ENCODE measurements around the gene POLL.
"Not testable (repeated sequence)": the region's sequence is repeated elsewhere in the genome, so short reads cannot be mapped to it uniquely, and the experiment has no call there.

POLL gene

DNA sequence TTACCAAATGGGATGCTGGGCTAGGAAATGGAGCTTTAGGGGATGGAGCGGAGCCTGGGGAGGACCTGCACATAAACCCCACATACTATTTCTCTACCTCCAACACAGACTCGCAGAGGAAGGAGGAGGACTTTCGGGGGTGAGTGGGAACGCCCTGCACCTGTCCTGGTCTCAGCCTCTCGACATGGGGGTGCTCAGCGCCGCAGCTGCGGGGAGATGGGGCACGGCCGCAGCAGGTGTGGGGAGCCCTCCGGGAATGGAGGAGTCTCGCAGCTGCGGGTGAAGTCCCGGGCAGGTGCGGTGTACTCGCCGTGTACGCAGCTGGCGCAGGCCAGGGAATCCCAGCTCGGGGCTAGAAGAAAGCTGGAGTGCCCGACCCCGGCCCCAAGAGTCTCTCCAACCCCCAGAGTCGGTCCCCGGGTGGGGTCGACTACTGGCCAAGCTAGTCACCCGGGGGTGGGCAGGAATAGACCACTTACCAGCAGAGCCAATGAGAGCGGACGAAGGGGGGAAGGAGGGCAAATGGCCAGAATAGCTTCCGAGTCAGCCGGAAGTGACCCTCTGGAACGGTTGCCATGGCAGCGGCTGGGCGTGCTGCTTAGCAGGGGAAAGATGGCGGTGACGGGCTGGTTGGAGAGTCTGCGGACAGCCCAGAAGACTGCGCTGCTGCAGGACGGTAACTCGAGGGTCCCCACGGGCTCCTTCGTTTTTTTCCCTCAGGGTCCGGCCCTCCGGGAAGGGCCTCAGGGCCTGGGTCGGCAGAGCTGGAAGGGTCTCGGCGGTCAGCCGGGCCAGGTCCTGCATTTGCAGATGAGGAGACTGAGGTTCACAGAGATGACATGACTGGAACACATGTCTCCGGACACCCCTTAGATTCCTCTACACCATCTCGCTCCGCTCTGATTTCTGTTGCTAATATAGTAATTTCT is at the start of gene POLL, which contains the start of gene DPCD:
Gene POLL, minus strand, starts transcription at position 533 of the 929 bp plus-strand sequence. CDS start 897 bp downstream, outside the sequence.
Gene DPCD, plus strand, starts transcription at position 597 of the 929 bp plus-strand sequence. Its CDS starts 16 bp downstream, at position 613.
- DNase-seq: peak; percentile 83

DNA sequence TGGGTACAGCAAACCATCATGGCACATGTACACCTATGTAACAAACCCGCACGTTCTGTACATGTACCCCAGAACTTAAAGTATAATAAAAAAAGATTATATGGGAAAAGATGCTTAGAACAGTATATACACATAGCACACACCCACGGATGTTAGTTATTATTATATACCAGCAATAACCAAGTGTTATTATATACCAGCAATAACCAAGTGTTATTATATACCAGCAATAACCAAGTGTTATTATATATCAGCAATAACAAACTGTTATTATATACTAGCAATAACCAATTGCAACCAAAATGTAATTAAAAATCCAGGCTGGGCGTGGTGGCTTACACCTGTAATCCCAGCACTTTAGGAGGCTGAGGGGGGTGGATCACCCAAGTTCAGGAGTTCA is 45.5 kb upstream of the POLL start:
- not testable (repeated sequence) for DNase-seq

DNA sequence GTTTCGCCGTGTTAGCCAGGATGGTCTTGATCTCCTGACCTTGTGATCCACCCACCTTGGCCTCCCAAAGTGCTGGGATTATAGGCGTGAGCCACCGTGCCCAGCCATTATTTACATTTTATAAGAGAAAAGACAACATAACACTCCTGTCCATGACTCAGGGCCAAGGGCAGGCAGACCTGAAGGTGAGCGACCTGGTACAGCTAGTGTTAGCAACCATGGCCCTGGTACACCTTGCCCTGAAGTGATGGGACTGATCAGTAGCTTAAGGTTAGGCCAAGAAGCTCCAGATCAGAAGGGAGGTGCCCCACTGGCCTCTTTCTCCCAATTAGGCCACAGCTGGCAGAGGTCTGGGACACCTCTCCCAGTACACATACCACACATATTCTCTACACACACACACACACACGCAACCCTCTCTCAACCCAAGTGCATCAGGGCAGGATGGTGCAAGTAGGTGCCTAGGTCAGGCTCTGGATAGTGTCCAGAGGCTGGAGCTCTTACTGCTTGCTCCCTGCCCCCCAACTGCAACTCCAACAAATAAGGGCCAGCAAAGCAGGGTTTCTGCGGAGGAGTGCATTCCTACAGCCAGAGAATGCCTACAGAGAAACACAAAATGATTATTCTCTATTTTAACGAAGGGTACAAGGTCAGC is 43.9 kb upstream of the POLL start:
- DNase-seq: no peak

DNA sequence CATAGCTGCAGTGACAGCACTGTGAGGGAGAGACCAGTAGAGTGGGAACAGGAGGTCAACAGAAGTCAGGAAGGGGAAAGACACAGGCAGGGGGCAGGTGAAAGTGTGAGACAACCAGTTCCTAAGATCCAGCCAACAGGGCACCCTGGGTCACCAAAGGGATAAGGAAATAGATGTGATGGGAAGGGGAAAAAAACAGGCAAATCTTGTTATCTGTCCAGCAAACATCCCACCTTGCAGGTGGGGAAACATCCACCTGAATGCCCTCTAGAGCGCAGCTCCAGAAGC is 42.5 kb upstream of the POLL start:
- DNase-seq: no peak

DNA sequence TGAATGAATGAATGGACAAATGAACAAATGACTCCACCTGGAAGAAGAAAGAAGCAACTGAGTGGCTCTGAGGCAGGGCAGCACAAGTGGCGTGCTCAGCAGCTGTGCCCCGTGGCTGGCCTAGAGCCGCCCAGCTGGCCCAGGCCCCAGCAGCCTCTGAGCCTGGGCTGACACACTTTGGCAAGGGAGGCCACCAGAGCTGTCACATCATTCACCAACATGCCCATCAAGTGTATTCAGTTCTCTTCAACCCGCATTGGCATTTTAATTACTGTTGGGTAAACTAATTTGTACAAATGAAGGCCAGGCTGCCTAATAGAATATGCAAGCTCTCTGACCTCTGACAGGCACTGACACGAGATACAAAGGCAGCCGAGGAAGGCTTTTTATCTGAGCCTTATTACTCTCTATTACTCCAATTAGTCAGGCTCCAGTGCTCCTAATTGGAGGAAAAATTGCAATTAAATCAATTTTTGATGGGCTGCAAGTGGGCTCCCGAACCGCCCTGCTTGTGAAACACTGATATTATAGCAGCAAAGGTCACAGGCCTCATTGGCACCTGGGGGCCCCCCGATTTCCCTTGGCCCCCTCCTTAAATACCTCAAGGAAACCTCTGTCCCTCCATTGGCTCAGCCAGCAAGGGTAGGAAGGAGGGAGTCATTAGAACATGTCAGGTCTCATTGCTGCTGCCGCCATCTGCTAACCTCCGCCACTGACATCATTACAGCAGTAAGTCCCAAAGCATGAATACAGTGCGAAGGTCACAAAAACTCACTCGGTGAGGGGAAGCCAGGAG is 42.0 kb upstream of the POLL start:
- DNase-seq: no peak

DNA sequence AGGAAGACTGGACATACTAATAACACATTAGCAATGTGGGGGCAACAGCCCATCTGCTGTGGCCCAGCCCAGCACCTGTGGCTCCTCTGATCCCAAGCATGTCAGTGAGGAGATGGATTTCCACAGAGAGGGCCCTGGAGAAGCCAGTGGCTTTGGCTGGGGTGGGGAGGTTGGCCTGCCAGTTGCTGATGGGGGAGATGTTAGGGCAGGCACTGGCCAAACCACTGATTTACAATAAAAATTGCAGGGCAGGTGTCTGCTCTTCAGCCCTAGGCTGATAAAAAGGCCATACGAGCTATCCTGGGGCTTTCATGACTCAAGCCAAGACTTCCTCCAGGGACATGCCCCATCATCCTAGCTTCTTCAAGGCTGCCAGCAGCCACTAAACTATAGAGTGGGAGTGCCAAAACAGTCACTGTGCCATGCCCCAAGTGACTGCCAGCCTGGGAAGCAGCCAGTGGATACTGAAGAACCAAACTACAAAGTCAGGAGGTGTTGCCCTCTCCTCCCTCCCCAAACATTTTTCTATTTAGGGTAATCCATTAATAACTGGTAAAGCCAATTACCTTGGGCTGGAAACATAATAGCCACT is 37.9 kb upstream of the POLL start:
- no peak for DNase-seq

DNA sequence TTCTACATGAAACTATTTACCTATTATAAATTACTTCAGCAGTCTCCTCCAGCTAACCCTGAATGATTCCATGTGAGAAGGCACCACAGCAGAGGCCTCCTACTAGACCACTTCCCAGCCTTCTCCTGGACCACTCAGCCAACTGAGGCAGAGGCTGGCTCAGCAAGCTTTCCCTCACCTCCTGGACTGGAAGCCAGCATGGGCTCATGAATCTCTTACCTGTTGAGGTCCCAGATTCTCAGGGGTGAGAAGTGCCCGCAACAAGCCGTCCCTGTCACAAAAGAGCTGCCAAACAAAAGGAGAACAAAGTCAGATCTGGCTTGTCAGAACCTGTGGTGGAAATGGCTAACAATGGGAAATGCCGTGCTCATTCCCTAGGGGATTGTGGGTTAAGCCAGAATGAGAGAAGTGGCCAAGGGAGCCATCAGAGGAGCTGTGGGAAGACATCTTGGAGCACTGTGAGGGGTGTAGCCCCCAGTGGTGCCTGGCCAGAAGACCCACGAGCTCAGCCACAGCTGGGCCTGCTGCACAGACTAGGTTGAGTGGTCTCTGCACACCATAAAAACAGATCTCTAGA is 36.6 kb upstream of the POLL start:
- no peak for DNase-seq

DNA sequence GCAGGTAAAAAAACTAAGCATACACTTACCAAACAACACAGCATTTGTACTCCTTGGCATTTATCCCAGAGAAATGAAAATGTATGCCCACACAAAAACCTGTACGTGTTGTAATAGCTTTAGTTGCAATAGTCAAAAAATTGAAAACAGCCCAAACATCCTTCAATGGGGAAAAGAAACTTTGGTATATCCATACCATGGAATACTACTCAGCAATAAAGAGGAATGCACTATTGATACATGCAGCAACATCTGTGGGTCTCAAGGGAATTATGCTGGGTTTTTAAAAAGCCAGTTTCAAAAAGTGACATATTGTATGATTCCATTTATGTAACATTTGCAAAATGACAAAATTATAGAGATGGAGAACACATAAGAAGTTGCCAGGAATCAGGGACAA is 35.5 kb upstream of the POLL start:
- DNase-seq: no peak

DNA sequence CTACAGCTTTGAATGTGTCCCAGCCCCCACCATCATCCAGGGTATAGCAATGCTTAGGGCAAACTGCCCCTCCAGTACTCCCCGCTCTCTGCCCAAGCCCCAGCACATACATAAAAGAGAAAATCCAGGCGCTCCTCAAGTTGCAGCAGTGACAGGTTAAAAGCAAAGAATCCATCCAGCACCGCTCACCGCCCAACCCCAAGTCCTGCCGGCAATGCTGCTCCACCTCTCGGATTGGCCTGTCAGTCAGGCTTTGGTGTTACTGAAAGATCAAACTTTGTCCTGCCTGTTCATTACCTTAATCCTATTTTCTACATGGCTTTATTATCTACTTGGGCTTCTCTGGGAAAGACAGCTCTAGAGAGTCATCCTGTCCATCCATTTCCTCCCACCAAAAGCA is 31.9 kb upstream of the POLL start:
- DNase-seq: no peak

DNA sequence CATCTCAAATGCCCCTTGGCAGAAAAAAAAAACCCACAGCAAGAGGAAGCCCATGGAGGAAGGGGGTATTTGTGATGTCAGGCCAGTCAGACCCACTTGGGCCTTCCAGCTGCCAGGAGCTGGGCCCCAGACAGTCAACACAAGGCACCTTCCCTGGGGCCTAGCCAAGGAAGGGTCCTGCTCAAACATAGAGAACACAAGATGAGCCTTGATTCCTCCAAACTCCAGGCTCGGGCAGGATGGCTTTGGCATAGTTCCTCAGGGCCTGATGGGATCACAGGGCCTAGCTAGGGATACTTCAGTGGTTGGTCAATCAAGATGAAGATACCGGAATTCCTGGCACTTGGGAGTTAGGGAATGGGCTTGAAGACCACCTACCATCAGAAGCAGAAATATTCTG is 30.8 kb upstream of the POLL start:
- DNase-seq: no peak

DNA sequence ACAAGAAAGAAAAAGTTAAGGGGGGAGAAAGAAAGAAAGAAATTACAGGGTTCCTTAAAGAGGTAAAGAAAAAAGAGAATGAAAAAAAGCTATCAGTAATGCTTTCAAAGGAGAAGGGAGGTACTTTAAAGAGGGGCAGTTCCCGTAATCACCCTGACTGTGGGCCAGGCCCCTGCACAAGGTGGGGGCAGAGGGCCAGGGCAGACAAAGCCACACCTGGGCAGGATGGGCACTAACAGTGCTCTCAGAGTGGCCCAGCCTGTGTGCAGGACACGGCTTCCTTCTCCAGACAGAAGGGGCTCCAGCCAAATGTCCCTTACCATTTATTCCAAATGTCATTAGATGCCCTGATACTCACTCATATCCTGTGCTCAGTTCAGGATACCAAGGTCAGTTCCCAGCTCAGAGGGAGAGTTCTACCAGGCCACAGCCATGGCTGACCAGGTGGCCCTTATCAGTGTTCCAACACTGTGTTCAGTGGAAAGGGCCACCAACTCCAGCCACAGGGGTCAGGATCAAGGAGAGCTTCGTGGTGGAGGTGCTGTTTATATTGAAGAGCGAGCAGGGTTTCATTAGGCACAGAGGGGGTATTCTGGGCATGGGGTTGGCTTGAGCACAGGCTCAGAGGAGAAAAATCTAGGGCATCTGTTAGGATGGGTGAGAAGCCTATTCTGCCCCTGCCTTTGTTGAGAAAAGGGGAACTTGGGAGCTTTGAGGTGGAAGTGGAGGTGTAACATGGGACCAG is 29.9 kb upstream of the POLL start:
- DNase-seq: no peak

DNA sequence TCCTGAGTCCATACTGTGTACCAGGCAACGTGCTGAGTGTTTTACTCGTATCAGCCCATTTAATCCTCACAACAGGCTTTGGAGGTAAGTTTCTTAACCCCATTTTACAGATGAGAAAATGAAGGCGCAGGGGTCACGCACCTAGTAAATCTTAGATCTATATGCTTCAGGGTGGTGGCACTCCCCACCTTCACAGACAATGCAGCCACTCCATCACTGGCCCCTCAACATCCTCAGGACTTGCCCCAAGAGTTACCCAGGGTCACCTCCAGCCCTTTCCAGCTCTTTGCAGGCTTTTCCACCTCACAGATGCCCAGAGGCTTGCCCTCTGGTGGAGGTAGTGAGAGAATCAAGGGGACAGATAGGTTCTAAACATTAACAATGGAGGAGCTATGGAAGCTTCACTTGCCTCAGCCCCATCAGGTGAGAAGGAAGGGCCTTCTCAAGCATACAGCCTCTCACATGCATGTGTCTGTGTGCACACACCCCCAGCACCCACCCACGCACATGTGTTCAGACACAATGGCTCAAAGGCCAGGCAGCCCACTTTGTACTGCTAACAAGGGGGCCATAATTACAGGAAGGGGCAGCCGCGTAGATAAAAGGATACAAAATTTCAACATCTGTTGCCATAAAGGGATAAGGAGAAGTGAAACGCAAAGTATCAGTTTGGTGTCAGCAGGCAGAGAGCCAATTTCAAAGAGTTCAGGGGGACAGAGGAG is 29.2 kb upstream of the POLL start:
- no peak for DNase-seq

DNA sequence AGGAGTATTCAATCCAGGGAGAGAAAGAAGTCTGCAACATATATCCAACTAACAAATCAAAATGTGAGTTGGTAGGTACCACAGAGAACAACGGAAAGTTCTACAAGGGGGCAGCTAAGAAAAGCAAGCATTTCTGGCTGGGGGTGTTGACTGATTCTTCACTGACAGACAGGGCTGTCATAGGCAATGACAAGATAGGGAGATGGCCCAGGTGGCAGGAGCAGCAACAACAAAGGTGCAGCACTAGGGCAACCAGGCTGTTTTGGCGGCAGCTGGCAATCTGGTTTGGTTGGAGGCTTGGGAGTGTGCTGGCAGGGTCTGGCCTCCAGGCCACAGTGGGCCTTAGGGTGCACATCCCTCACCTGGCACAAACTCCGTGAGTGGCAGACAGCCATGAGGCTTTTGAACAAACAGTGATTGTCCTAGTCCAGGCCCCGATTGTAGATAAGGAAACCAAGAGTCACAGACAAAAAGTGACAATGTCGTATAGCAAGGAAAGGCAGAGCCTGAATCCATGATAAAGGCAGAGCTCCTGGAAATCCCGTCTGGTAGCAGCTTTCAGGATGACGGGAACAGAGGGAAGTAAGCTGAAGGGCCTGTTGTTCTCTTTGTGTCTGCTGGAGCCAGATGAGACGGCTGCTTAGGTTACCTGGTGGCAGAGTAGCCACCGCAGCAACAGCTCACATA is 28.5 kb upstream of the POLL start:
- DNase-seq: no peak

DNA sequence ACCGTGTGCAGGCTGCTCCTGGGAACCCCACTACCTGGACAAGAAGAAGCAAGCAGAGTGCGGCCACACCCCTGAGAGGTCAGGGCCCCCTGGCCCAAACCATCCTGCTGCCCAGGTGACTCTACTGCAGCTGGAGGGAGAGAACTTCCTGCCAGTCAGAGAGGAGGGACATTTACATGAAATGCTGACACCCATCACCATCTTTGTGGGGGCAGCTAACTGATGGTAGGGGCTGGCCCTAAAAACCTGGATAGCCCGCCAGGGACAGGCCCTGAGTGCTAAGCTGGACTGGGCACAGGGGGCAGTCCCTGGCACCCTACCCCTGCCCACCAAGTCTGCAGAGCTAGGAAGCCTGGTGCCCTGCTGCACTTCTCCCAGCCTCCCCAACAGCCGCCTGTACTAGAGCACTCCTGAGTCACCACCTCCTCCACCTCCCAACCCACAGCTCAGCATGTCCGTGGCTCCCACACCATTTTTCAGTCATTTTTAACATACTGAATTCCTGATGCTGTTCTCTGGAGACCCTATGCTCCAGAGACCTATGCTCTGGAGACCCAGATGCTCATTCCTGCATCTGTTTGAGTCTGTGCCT is 27.6 kb upstream of the POLL start:
- no peak for DNase-seq

DNA sequence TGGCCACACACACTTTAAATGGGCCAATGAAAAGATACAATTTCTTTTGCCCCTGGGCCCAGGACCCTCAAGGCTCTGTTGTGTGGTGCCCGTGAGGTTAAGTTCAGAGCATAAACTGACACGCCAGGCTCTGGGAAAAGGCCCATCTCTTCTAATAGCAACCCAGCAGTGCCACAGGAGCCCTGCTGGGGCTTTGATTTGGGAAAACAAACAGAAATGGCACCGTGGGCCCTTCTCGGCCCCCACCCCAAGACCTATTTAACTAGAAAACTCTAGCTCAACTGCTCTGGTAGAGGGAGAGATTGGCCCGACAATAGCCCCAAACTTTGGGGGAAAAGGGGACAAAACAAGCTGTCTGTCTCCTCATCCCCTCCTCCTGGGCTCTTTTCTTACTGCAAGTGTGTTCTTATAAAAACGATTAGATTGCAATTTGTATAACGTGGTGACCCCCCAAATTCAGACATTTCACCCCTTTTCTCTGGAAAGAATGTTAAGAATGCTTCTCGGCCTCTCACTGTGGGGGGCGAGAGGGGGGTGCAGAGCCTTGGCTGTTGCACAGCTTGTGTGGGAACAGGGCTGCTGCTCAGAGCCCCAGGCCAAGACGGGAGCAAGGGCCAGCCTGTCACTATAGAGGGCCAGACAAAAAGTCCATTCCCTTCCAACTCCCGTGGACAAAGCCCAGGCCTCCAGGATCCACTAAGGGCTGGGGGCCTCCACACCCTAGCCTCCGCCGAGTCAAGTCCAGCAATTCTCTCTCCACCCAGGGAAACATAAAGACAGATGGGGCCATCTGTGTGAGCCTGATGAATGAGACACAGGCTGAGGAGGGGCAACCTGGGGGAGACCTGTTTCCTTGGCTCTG is 26.8 kb upstream of the POLL start:
- DNase-seq: no peak

DNA sequence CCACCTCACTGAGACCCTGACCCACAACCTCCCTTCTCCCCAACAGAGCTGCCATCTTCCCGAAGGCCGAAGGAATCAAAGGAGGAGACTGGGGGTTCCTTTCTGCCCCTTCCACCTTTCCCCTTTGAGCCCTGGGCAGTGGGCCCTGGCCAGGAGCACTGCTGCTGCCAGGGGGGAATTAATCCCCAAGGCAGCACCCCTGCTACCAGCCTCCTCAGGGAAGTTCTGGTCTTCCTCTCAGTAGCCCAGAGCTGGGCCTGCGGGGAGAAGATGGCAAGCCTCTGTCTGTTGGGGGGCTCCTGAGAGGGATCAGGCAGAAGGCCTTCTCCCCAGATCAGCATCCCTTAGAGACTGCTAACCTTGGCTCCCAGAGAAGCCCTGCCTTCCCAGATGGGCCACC is 25.6 kb upstream of the POLL start:
- DNase-seq: no peak

DNA sequence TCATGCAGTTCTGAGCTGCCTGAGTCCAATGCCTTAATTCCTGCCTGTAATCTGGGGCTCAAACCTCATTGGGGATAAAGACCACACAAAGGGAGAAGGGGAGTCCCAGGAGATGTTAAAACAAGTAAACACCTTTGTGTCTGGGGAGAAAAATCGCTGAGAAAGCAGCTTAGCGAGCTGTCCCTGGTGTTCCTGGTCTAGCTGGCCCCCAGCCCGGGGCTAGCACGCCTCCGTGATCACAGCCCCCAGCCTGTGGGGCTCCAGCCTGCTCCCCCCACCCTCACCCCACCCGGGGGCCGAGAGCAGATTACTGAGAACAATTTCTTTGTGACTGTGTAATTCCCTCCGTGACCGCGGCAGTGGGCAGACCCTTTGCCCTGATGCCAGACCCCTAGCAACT is 24.8 kb upstream of the POLL start:
- no peak for DNase-seq

DNA sequence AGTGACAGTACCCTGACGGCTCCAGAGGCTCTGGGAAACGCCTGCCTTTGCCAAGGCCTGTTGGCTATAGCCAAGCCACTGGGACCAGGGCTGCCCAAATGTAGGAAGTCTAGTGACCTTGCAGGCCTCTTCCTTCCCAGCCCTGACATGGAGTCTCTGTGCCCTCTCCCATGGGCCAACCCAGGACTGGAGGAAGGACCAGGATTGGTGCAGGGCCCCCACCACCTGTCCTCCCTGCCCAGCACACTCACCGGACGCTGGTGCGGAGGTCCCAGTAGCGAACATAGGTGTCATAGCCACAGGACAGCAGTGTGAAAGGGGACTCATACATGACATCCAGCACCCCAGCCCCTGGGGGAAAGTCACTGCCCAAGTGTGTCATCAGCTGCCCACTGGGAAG is 24.0 kb upstream of the POLL start:
- no peak for DNase-seq
